HT1080 (cell line): ENCODE measurements around the gene HEXD. TPM values are rescaled to one million over a fixed set of nuclear protein-coding genes. Genes with fewer than 3 reads are reported as not detected.
"Not testable (repeated sequence)": the region's sequence is repeated elsewhere in the genome, so short reads cannot be mapped to it uniquely, and the experiment has no call there.

Source experiments
- DNase-seq: peaks from one replicate; pipeline ENCODE4 v3.0.0-alpha.2; 2015; ENCODE audit warnings: low read depth
- total RNA-seq: library from RNA; depleted of rRNA; stranded (reverse); fragments of >200 nt; shearing (Covaris generic); gene quantifications from 2 replicates; pipeline ENCODE4 v1.2.3, GENCODE V29; 2014

Gene HEXD
- total RNA-seq, 1 experiment from 2014 or later, result 8.0 TPM

- DNase-seq, result not testable (repeated sequence)
Observed at GRCh38 chr17:82382220-82382932, 35.8 kb upstream of the HEXD start.

- no peak for DNase-seq
Observed at GRCh38 chr17:82382933-82383255, 35.3 kb upstream of the HEXD start.

- DNase-seq, result no peak
Observed at GRCh38 chr17:82383411-82383810, 34.7 kb upstream of the HEXD start.

GRCh38 chr17:82384051-82384729 is 34.0 kb upstream of the HEXD start:
- no peak for DNase-seq

GRCh38 chr17:82384730-82385481 is 33.2 kb upstream of the HEXD start:
- peak; percentile 20 for DNase-seq

- DNase-seq, result no peak
Observed at GRCh38 chr17:82385559-82386254, 32.4 kb upstream of the HEXD start.

- DNase-seq, result no peak
Observed at GRCh38 chr17:82386255-82386831, 31.8 kb upstream of the HEXD start.

GRCh38 chr17:82386881-82387704 is 31.1 kb upstream of the HEXD start:
- DNase-seq, result no peak

GRCh38 chr17:82387705-82388106 is 30.4 kb upstream of the HEXD start:
- DNase-seq, result no peak

GRCh38 chr17:82388223-82388921 is 29.8 kb upstream of the HEXD start:
- DNase-seq, result peak; percentile 18

GRCh38 chr17:82388922-82389283 is 29.2 kb upstream of the HEXD start:
- no peak for DNase-seq

- no peak for DNase-seq
Observed at GRCh38 chr17:82389379-82389778, 28.8 kb upstream of the HEXD start.

- no peak for DNase-seq
Observed at GRCh38 chr17:82390015-82390859, 27.9 kb upstream of the HEXD start.

- DNase-seq, result no peak
Observed at GRCh38 chr17:82390860-82391435, 27.2 kb upstream of the HEXD start.

GRCh38 chr17:82391496-82392066 is 26.6 kb upstream of the HEXD start:
- DNase-seq, result no peak

GRCh38 chr17:82392209-82392920 is 25.8 kb upstream of the HEXD start:
- no peak for DNase-seq

- no peak for DNase-seq
Observed at GRCh38 chr17:82392941-82393340, 25.2 kb upstream of the HEXD start.

GRCh38 chr17:82394278-82394677 is 23.9 kb upstream of the HEXD start:
- no peak for DNase-seq
